Mesothelial cell of epicardium (in vitro differentiated cells): ENCODE data around the gene LEMD1. TPM values are rescaled to one million over a fixed set of nuclear protein-coding genes. Genes with fewer than 3 reads are reported as not detected.

ENCODE experiments used
- DNase-seq, 2 experiments: peaks; one replicate each; pipeline ENCODE4 v3.0.0; 2021; ENCODE audit warnings: low spot score in 2 of 2; ENCODE audit not compliant: unreplicated experiment in 2 of 2
- H3K27ac Mint-ChIP-seq: 2 replicates; pipeline ENCODE4 v1.8.0; 2021; ENCODE audit warnings: mixed read lengths
- H3K27me3 Mint-ChIP-seq: 2 replicates; pipeline ENCODE4 v1.8.0; 2021; ENCODE audit warnings: low read depth, mixed read lengths
- H3K36me3 Mint-ChIP-seq: 2 replicates; pipeline ENCODE4 v1.8.0; 2021; ENCODE audit warnings: mixed read lengths
- H3K4me1 Mint-ChIP-seq: 2 replicates; pipeline ENCODE4 v1.8.0; 2021; ENCODE audit warnings: mixed read lengths
- H3K4me3 Mint-ChIP-seq: 2 replicates; pipeline ENCODE4 v1.8.0; 2021; ENCODE audit warnings: mild to moderate bottlenecking, moderate library complexity, mixed read lengths
- H3K9me3 Mint-ChIP-seq: 2 replicates; pipeline ENCODE4 v1.8.0; 2021; ENCODE audit warnings: mixed read lengths
- total RNA-seq: library from RNA; stranded (reverse); gene quantifications from 3 replicates; pipeline ENCODE4 v1.2.1, GENCODE V29; 2021
- TF ChIP-seq, protein P1 (sequence below): fragments of 200-600 bp; sonication (generic); IDR thresholded peaks from one replicate; pipeline ENCODE4 v1.5.0; 2021; ENCODE audit warnings: antibody characterized with exemption; ENCODE audit not compliant: unreplicated experiment

The LEMD1 gene
- total RNA-seq, 1 donor from 2014 or later, result 1.3 TPM

DNA sequence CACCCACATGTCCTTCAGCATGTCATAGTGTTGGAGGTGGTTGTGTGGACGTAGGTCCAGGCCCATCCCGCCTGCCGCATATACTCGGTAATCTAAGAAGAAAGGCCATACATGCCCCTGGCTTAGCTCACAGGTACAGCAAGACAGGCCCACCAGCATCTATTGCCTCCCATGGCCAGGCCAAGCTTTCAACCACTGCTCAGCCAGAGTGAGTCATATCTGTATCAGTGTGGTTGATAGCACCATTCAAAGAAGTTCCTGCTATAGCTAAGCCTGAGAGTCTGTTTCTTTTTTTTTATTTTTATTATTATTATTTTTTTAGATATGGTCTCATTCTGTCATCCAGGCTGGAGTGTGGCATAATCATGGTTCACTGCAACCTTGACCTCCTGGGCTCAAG, 82.1 kb downstream of the LEMD1 start:
- Mint-ChIP-seq H3K4me1 (peaks cover 9% of the 10 kb centered on the region), H3K36me3 (no peaks in the 10 kb centered on the region), H3K9me3 (no peaks in the 10 kb centered on the region), H3K27ac (no peak overlapping the region), H3K27me3 (peaks cover 39% of the 10 kb centered on the region), H3K4me3 (no peak overlapping the region)
- no peak for DNase-seq
- TF ChIP-seq, protein P1, sequence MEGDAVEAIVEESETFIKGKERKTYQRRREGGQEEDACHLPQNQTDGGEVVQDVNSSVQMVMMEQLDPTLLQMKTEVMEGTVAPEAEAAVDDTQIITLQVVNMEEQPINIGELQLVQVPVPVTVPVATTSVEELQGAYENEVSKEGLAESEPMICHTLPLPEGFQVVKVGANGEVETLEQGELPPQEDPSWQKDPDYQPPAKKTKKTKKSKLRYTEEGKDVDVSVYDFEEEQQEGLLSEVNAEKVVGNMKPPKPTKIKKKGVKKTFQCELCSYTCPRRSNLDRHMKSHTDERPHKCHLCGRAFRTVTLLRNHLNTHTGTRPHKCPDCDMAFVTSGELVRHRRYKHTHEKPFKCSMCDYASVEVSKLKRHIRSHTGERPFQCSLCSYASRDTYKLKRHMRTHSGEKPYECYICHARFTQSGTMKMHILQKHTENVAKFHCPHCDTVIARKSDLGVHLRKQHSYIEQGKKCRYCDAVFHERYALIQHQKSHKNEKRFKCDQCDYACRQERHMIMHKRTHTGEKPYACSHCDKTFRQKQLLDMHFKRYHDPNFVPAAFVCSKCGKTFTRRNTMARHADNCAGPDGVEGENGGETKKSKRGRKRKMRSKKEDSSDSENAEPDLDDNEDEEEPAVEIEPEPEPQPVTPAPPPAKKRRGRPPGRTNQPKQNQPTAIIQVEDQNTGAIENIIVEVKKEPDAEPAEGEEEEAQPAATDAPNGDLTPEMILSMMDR, result no peak

DNA sequence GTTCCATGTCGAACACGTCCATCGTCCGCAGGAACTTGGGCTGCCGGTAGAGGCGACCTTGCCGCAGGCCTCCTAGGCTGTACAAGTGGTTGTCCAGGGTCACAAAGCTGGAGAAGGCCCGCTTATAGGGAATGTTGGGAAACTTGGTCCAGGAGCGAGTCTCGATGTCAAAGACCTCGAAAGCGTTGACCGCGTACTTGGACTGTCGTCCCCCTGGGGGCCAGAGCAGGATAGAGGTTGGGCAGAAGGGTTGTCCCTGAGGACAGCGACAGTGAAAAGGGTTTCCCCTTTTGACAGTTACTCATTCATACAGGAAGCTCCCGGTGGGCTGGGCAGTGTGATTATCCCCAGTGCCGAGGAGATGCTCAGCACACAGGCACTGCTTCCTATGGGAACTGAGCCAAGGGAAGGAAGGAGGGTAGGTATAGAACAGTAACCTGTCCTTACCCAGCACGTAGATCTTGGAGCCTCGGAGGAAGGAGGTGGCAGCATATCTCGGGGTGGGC, 82.6 kb downstream of the LEMD1 start:
- Mint-ChIP-seq H3K27me3 (peaks cover 35% of the 10 kb centered on the region), H3K27ac (no peak overlapping the region), H3K4me1 (peaks cover 5% of the 10 kb centered on the region), H3K36me3 (no peaks in the 10 kb centered on the region), H3K9me3 (no peaks in the 10 kb centered on the region), H3K4me3 (no peak overlapping the region)
- no peak for DNase-seq
- TF ChIP-seq, protein P1, result no peak

DNA sequence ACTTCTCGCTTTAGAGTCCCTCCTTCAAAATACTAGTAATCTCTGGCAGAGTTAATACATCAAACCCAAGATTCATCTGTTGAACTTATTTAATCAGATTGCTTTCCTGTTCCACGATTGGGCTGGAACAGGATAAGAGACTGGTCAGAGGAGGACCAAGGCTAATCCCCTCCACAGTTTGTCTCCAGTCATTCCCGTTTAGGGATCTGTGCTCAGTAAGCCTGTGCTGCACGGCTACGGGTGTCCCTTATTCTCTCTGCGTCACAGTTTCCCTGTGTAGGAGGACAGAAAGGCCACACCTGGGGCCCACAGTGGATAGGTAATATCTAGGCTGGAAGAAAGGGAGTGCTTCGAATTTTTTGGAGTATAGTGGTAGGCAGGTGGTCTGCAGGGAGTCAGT, 83.8 kb downstream of the LEMD1 start:
- TF ChIP-seq, protein P1, result no peak
- DNase-seq, result no peak
- Mint-ChIP-seq H3K36me3 (no peaks in the 10 kb centered on the region), H3K27me3 (peaks cover 25% of the 10 kb centered on the region), H3K4me1 (peaks cover 3% of the 10 kb centered on the region), H3K9me3 (no peaks in the 10 kb centered on the region), H3K27ac (no peak overlapping the region), H3K4me3 (no peak overlapping the region)

DNA sequence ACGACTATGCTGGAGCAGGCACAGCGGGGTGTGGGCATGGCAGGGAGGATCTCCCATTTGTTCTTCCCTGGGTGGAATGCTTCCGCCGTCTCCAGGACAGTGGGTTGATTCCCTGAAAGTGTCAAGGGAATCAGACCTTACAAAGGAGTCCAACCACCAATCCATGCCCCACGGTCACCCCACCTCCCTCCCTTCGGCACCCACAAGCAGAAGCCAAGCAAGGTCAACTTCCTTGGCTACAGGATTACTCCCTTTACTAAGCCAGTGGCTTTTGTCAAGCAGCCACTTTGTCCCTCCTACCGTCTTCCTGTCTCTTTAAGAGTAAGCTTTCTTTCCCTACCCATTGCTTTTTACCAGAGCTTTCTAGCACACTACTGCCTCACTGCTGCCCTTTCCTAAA, 84.4 kb downstream of the LEMD1 start:
- no peak for DNase-seq
- TF ChIP-seq, protein P1, result no peak
- Mint-ChIP-seq H3K27ac (no peak overlapping the region), H3K4me3 (no peak overlapping the region), H3K4me1 (peaks cover 3% of the 10 kb centered on the region), H3K27me3 (peaks cover 20% of the 10 kb centered on the region), H3K9me3 (no peaks in the 10 kb centered on the region), H3K36me3 (no peaks in the 10 kb centered on the region)

DNA sequence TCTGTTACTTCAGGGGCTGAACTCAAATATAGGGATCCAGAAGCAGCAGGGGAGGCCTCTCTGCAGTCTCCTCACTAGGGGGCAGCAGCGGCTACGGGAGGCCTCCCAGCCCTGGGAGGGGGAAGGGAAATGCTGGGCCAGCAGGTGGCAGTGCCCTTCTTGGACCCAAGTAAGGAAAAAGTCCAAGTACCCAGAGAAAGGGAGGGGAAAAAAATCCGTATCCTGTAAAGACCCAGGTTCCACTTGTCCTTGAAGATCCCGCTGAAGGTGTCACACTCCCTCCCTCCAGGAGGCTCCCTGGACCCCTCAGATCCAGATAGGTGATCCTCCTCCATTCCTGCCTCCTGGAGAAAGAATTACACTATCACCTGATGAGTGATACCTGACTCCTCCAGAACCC, 86.2 kb downstream of the LEMD1 start:
- peak; percentile 51 to 80 for DNase-seq
- no peaks in the 10 kb centered on the region for H3K9me3 Mint-ChIP-seq
- TF ChIP-seq, protein P1, result peak; percentile 64
- peaks cover 9% of the 10 kb centered on the region for H3K27me3 Mint-ChIP-seq
- no peak overlapping the region for H3K4me3 Mint-ChIP-seq
- no peaks in the 10 kb centered on the region for H3K36me3 Mint-ChIP-seq
- no peak overlapping the region for H3K27ac Mint-ChIP-seq
- H3K4me1 Mint-ChIP-seq, result peaks cover 3% of the 10 kb centered on the region
